Cardiac muscle cell (in vitro differentiated cells and primary cell): ENCODE measurements around the gene EPB41L1. TPM values are rescaled to one million over a fixed set of nuclear protein-coding genes. Genes with fewer than 3 reads are reported as not detected.

Source experiments
- DNase-seq, 2 donors: peaks; one replicate each; pipeline versions ENCODE4 v3.0.0 to v3.0.0-alpha.2; 2010 to 2017; ENCODE audit warnings: low read depth in 1 of 2, low spot score in 1 of 2
- H3K27ac ChIP-seq: fragments of 200-600 bp; sonication (generic); 2 replicates; pipeline ENCODE4 v1.5.1; 2016
- H3K27me3 ChIP-seq: fragments of 200-600 bp; sonication (generic); 2 replicates; pipeline ENCODE4 v1.6.0; 2016; ENCODE audit warnings: control low read depth
- H3K36me3 ChIP-seq: fragments of 200-600 bp; sonication (generic); 2 replicates; pipeline ENCODE4 v1.5.1; 2016; ENCODE audit warnings: control low read depth
- H3K4me1 ChIP-seq: fragments of 200-600 bp; sonication (generic); 2 replicates; pipeline ENCODE4 v1.8.1; 2017; ENCODE audit warnings: low read depth, mild to moderate bottlenecking, mixed run types
- H3K4me3 ChIP-seq: fragments of 200-600 bp; sonication (generic); 2 replicates; pipeline ENCODE4 v1.5.1; 2016; ENCODE audit warnings: mild to moderate bottlenecking
- H3K9me3 ChIP-seq: fragments of 200-600 bp; sonication (generic); 2 replicates; pipeline ENCODE4 v1.5.1; 2017; ENCODE audit warnings: low read depth, mild to moderate bottlenecking, control low read depth
- polyA plus RNA-seq: library from polyadenylated mRNA; unstranded; fragments of >200 nt; fragmentation: Nextera tagmentation; extraction: Ambion mirVana; gene quantifications from 2 replicates; pipeline ENCODE4 v1.2.1, GENCODE V29; 2016
- total RNA-seq: library from RNA; depleted of rRNA; stranded (reverse); fragments of >200 nt; gene quantifications from 2 replicates; pipeline ENCODE4 v1.2.3, GENCODE V29; 2016
- TF ChIP-seq, protein P1 (sequence below): IDR thresholded peaks from 2 replicates; pipeline ENCODE4 v1.5.1; 2012; ENCODE audit warnings: low read depth, mild to moderate bottlenecking, low read length

Gene EPB41L1
- total and polyA plus RNA-seq, 2 experiments from 2014 or later, result 34.3 to 83.5 TPM

DNA sequence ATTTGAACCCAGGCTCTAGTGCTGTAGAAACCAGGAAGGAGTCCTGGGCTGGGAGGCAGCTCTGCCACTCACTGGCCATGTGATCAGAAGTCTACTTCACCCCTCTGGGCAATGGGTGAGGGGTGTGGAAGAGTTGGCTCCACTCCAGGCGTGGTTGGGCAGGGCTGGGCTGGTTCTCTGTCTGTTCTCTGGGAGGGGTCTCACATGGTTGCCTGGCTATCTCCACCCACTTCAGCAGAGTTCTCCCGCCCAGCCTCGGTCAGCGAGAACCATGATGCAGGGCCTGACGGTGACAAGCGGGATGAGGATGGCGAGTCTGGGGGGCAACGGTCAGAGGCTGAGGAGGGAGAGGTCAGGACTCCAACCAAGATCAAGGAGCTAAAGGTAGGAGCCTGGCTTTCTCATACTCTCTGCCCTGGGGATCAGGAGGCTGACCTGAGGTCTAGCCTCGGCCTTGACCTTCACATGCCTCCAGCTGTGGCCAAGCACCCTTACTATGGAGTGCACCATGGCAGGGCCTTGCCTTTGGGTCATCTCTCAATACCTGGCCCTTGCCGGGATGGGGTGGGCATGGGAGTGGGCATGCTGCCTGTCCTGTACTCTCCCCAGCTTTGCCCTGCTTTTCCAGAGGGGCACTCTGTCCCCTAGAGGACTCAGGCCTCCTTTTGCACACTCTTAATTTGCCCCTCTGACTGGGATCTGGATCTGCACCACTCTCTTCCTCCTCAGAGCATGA lies 39.6 kb downstream of the EPB41L1 start:
- no peak for DNase-seq

DNA sequence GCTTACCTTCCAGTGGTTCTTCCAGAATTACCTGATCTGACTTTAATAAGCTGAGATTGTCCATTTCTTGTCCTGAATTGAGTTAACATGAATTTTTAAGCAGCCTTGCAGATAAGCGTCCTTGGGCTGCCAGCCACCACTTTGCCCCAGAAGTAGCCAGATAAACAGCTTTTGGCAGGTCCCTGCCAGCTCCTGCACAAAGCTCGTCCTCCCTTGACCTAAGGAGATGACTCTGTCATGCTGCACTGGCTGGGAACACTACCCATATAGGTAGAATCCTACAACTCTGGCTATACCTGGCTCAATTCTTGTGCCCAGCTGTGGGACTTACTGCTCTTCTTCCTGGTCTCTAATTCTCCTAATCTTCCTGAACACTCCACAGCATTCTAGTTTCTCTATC lies 42.1 kb downstream of the EPB41L1 start:
- Histone ChIP-seq H3K9me3 (no peaks in the 10 kb centered on the region), H3K4me1 (peaks cover 5% of the 10 kb centered on the region), H3K27ac (no peak overlapping the region), H3K27me3 (no peaks in the 10 kb centered on the region), H3K36me3 (peaks cover 7% of the 10 kb centered on the region), H3K4me3 (no peak overlapping the region)
- TF ChIP-seq, protein P1, sequence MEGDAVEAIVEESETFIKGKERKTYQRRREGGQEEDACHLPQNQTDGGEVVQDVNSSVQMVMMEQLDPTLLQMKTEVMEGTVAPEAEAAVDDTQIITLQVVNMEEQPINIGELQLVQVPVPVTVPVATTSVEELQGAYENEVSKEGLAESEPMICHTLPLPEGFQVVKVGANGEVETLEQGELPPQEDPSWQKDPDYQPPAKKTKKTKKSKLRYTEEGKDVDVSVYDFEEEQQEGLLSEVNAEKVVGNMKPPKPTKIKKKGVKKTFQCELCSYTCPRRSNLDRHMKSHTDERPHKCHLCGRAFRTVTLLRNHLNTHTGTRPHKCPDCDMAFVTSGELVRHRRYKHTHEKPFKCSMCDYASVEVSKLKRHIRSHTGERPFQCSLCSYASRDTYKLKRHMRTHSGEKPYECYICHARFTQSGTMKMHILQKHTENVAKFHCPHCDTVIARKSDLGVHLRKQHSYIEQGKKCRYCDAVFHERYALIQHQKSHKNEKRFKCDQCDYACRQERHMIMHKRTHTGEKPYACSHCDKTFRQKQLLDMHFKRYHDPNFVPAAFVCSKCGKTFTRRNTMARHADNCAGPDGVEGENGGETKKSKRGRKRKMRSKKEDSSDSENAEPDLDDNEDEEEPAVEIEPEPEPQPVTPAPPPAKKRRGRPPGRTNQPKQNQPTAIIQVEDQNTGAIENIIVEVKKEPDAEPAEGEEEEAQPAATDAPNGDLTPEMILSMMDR, result no peak
- DNase-seq, result no peak

More for the DNA sequence above, 39.6 kb downstream of the EPB41L1 start:
- no peak overlapping the region for H3K27ac ChIP-seq
- H3K4me1 ChIP-seq, result no peaks in the 10 kb centered on the region
- H3K4me3 ChIP-seq, result no peak overlapping the region
- peaks cover 10% of the 10 kb centered on the region for H3K36me3 ChIP-seq
- TF ChIP-seq, protein P1, result no peak
- no peaks in the 10 kb centered on the region for H3K9me3 ChIP-seq
- no peaks in the 10 kb centered on the region for H3K27me3 ChIP-seq

DNA sequence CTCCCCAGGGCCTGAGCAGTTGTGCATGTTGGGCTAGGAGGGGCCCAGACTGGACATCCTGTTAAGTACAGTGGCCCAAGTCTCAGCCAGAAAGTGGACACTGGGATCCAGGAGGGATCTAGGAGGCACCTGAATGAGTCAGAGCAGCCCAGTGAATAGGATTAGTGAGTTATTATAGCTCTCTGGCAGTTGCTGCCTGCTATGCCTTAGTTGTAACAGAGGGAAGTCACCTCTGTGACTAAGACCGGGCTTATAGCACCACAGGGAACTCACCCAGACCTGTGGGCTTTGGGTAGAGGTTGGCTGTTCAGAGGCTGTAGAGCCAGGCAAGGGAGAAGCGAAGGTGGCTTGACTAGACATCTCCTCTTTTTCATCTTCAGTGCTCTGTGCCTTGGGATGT lies 42.7 kb downstream of the EPB41L1 start:
- Histone ChIP-seq H3K36me3 (peaks cover 7% of the 10 kb centered on the region), H3K27me3 (no peaks in the 10 kb centered on the region), H3K9me3 (no peaks in the 10 kb centered on the region), H3K4me3 (no peak overlapping the region), H3K4me1 (peaks cover 5% of the 10 kb centered on the region), H3K27ac (no peak overlapping the region)
- DNase-seq, result no peak
- TF ChIP-seq, protein P1, result no peak

DNA sequence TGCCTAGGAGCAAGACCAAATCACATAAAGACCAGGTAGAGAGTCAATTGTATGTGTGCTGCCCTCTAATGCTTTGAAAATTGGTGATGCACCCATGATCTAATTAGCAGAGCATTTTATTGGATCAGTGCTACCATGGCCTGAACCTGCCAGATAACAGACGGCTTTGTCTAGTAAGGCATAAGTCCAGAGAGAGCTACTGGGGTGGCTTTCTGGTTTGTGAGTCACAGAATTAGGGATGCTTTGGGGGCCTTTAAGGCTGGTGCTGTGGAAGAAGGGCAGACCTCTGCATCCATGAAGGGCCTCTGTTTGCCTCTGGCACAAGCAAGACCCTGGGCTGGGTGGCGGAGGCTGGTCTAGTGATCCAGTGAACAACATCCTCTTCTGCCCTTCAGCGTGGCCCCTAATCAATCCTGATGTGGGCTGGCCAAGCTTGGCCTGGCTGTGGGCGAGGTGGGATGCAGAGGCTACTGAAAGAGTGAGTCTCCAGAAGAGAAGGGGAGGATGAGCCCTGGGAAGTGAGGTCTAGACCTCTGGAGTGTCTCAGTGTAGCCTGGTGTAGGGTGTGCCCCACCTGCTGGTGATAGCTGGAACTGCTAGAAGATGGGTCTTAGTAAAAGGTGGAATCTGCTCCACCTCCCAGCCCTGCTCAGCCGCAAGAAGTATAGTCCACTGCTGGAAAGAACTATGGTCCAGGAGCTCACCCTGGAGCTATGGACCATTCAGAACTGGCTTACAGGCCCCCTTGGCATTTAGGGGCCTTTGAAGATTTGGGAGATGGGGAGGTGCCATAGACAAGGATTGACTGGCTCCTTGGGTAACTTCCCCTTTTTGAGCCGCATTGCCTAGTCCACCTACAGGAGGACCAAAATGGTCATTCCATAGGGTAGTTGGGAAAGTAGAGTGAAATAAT lies 45.1 kb downstream of the EPB41L1 start:
- no peak overlapping the region for H3K4me3 ChIP-seq
- TF ChIP-seq, protein P1, result peak; percentile 97
- peak; percentile 86 to 87 for DNase-seq
- H3K36me3 ChIP-seq, result peaks cover 7% of the 10 kb centered on the region
- H3K9me3 ChIP-seq, result no peaks in the 10 kb centered on the region
- no peaks in the 10 kb centered on the region for H3K27me3 ChIP-seq
- H3K4me1 ChIP-seq, result peaks cover 5% of the 10 kb centered on the region
- no peak overlapping the region for H3K27ac ChIP-seq

DNA sequence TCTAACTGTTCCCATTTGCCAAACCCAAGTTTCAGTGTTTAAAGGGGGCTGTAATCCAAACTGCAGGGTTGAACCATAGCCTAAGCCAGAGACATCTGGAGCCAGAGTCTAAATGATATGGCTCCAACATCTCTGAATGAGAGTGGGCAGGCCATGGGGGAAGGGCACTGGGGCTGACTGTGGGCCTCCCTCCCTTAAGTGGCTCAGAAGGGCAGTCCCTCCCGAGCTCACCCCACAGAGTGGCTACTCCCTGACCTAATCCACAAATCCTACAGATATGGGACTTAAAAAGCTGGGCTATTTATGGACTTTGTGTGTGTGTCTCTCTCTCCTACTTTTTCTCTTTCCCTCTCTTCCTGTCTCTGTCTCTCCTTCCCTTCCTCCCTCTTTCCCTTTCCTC lies 45.9 kb downstream of the EPB41L1 start:
- no peak overlapping the region for H3K27ac ChIP-seq
- no peaks in the 10 kb centered on the region for H3K27me3 ChIP-seq
- H3K9me3 ChIP-seq, result no peaks in the 10 kb centered on the region
- no peak overlapping the region for H3K4me3 ChIP-seq
- H3K4me1 ChIP-seq, result peaks cover 5% of the 10 kb centered on the region
- no peak for DNase-seq
- TF ChIP-seq, protein P1, result no peak
- peaks cover 7% of the 10 kb centered on the region for H3K36me3 ChIP-seq
